Measurements from ENCODE around the gene SKAP1.

Gene SKAP1

GRCh38 chr17:48155889-48156611, 274.0 kb downstream of the SKAP1 start:
- in situ Hi-C loops (cut with HindIII; ENCODE audit: low sequenced_read_pairs), result no loop called here

GRCh38 chr17:48153691-48154358, 276.2 kb downstream of the SKAP1 start:
- in situ Hi-C loops (cut with HindIII; ENCODE audit: low sequenced_read_pairs), result no loop called here

- in situ Hi-C loops (cut with HindIII; ENCODE audit: low sequenced_read_pairs), result no loop called here
Measured at GRCh38 chr17:48152289-48152688, 277.7 kb downstream of the SKAP1 start.

GRCh38 chr17:48151220-48151619, 278.8 kb downstream of the SKAP1 start:
- in situ Hi-C loops (cut with HindIII; ENCODE audit: low sequenced_read_pairs), result no loop called here

- in situ Hi-C loops (cut with HindIII; ENCODE audit: low sequenced_read_pairs), result no loop called here
Measured at GRCh38 chr17:48150597-48151001, 279.4 kb downstream of the SKAP1 start.

- in situ Hi-C loops (cut with HindIII; ENCODE audit: low sequenced_read_pairs), result no loop called here
Measured at GRCh38 chr17:48149787-48150463, 280.1 kb downstream of the SKAP1 start.

- in situ Hi-C loops (cut with HindIII; ENCODE audit: low sequenced_read_pairs), result no loop called here
Measured at GRCh38 chr17:48148854-48149786, 280.9 kb downstream of the SKAP1 start.

- in situ Hi-C loops (cut with HindIII; ENCODE audit: low sequenced_read_pairs), result no loop called here
Measured at GRCh38 chr17:48148029-48148770, 281.8 kb downstream of the SKAP1 start.

GRCh38 chr17:48144976-48145798, 284.8 kb downstream of the SKAP1 start:
- in situ Hi-C loops (cut with HindIII; ENCODE audit: low sequenced_read_pairs), result no loop called here

- in situ Hi-C loops (cut with HindIII; ENCODE audit: low sequenced_read_pairs), result no loop called here
Measured at GRCh38 chr17:48144231-48144630, 285.8 kb downstream of the SKAP1 start.

GRCh38 chr17:48143629-48144028, 286.4 kb downstream of the SKAP1 start:
- in situ Hi-C loops (cut with HindIII; ENCODE audit: low sequenced_read_pairs), result no loop called here

GRCh38 chr17:48139944-48140343, 290.1 kb downstream of the SKAP1 start:
- in situ Hi-C loops (cut with HindIII; ENCODE audit: low sequenced_read_pairs), result loop anchor here (5.0 kb wide), 2 partner anchors 58 to 108 kb away; no protein-coding TSS in a partner anchor

GRCh38 chr17:48137656-48138055, 292.4 kb downstream of the SKAP1 start:
- in situ Hi-C loops (cut with HindIII; ENCODE audit: low sequenced_read_pairs), result loop anchor here (5.0 kb wide), 2 partner anchors 55 to 105 kb away; no protein-coding TSS in a partner anchor

- in situ Hi-C loops (cut with HindIII; ENCODE audit: low sequenced_read_pairs), result loop anchor here (5.0 kb wide), 2 partner anchors 53 to 103 kb away; no protein-coding TSS in a partner anchor
Measured at GRCh38 chr17:48134912-48135480, 295.0 kb downstream of the SKAP1 start.

- in situ Hi-C loops (cut with HindIII; ENCODE audit: low sequenced_read_pairs), result no loop called here
Measured at GRCh38 chr17:48132385-48132784, 297.6 kb downstream of the SKAP1 start.

- in situ Hi-C loops (cut with HindIII; ENCODE audit: low sequenced_read_pairs), result no loop called here
Measured at GRCh38 chr17:48131216-48131824, 298.7 kb downstream of the SKAP1 start.

- in situ Hi-C loops (cut with HindIII; ENCODE audit: low sequenced_read_pairs), result no loop called here
Measured at GRCh38 chr17:48129981-48130380, 300.0 kb downstream of the SKAP1 start.

GRCh38 chr17:48128400-48128799, 301.6 kb downstream of the SKAP1 start:
- in situ Hi-C loops (cut with HindIII; ENCODE audit: low sequenced_read_pairs), result no loop called here
